ENCODE results near the gene PTH2. TPM values are rescaled to one million over a fixed set of nuclear protein-coding genes. Genes with fewer than 3 reads are reported as not detected.

The PTH2 gene
- total and polyA plus RNA-seq, 2 of the 8 experiments (the other 6 are each of a cell fraction or from before 2014, with no cell fraction given), result not detected

- no peak overlapping the region for H2AK5ac ChIP-seq (ENCODE audit: low read depth, low read length)
- no peak overlapping the region for H3K9ac ChIP-seq (replicated peaks in 1 of 4; ENCODE audit: extremely low read depth in 1 of 4, low read depth in 3 of 4, low read length in 3 of 4)
- H2BK120ac ChIP-seq (replicated peaks; ENCODE audit: low read depth, low read length), result no peak overlapping the region
- H3K36me3 ChIP-seq (ENCODE audit: control insufficient read depth in 2 of 4, insufficient read depth in 4 of 4, low read length in 3 of 4), result peaks cover 5 to 8% (median 6%) of the 10 kb centered on the region in 4 experiments; a peak in 6 of 8 replicates
- H3K18ac ChIP-seq (ENCODE audit: extremely low read depth, low read length), result peak overlapping the region; percentile 3; the same call in 1 of the 2 replicates
- H2BK15ac ChIP-seq (ENCODE audit: low read length), result no peak overlapping the region
- FAIRE-seq, result no peak
- no peak overlapping the region for H3K56ac ChIP-seq (replicated peaks; ENCODE audit: insufficient read length, low read depth, low read length)
- H3K27me3 ChIP-seq (replicated peaks in 1 of 4; ENCODE audit: control insufficient read depth in 3 of 4, extremely low read depth in 1 of 4, insufficient read depth in 3 of 4, low read length in 3 of 4), result peaks cover 21 to 41% (median 39%) of the 10 kb centered on the region in 4 experiments
- H3K4ac ChIP-seq (replicated peaks; ENCODE audit: insufficient read length, low read depth, low read length), result no peak overlapping the region
- peak overlapping the region; percentile 53 to 73 for H3K4me2 ChIP-seq (ENCODE audit: insufficient read depth in 1 of 2, low read depth in 2 of 2, low read length in 2 of 2)
- no peaks in the 10 kb centered on the region for H3K9me3 ChIP-seq (ENCODE audit: insufficient read depth in 2 of 2, low read depth in 1 of 2, low read length in 1 of 2)
- no peak overlapping the region for H2AFZ ChIP-seq (ENCODE audit: low read length)
- 0 out of 2 replicates have a peak overlapping the region, but pooled peaks have one; percentile 5 for H2BK12ac ChIP-seq (ENCODE audit: low read depth, low read length)
- no peak overlapping the region for H4K5ac ChIP-seq (ENCODE audit: insufficient read length, low read depth, low read length)
- peaks cover 0 to 5% (median 3%) of the 10 kb centered on the region in 4 experiments; a peak in 3 of 7 replicates for H3K4me1 ChIP-seq (replicated peaks in 1 of 4; ENCODE audit: control insufficient read depth in 3 of 4, insufficient read depth in 4 of 4, low read length in 3 of 4)
- no peak overlapping the region for H2BK20ac ChIP-seq (ENCODE audit: low read length)
- H4K91ac ChIP-seq (replicated peaks; ENCODE audit: insufficient read length, low read length), result no peak overlapping the region
- ChIA-PET CTCF (ENCODE audit: partially characterized antibody) (interaction anchor here (0.9 to 7.9 kb wide), 9 partner anchors 9 to 75 kb away, joined by 3 to 88 read pairs (median 7); partner anchors contain the start of genes GFY and PIH1D1), POLR2A (ENCODE audit: partially characterized antibody) (interaction anchor here (1.0 to 4.1 kb wide), 7 partner anchors 10 to 235 kb away, joined by 3 to 13 read pairs (median 3); partner anchors contain the start of genes ALDH16A1, PIH1D1 and PRMT1)
- no peaks in the 10 kb centered on the region for H3K79me1 ChIP-seq (ENCODE audit: low read depth, low read length)
- peaks cover 3% of the 10 kb centered on the region in 2 experiments for H4K20me1 ChIP-seq (replicated peaks in 1 of 2; ENCODE audit: control insufficient read depth in 1 of 2, insufficient read depth in 2 of 2, low read length in 2 of 2)
- 21% methylated on average over 14 of the region's 14 CpGs; no CpG with 5 or more reads in 1 of the 2 experiments for WGBS, 2 experiments (ENCODE audit: extremely low coverage in 1 of 2, insufficient coverage in 1 of 2, insufficient read length in 1 of 2, insufficient replicate concordance in 2 of 2, low coverage in 1 of 2, low lambda C conversion rate in 2 of 2, missing lambda C conversion rate in 1 of 2)
- TF ChIP-seq ASH2L (IDR thresholded peaks at IDR 0.05; ENCODE audit: low read length) (peak; percentile 43), RFX5 (IDR thresholded peaks at IDR 0.05; ENCODE audit: borderline replicate concordance, low read depth, low read length) (no peak), KDM4A (IDR thresholded peaks at IDR 0.05; ENCODE audit: low read depth, low read length, severe bottlenecking) (peak; percentile 43)
- H3K23ac ChIP-seq (ENCODE audit: insufficient read length), result no peak overlapping the region
- no peak overlapping the region for H4K8ac ChIP-seq (ENCODE audit: extremely low read depth, insufficient read depth, low read length)
- no peaks in the 10 kb centered on the region for H3K79me2 ChIP-seq (ENCODE audit: control insufficient read depth in 1 of 2, insufficient read depth in 2 of 2, low read length in 2 of 2)
- H3K14ac ChIP-seq (ENCODE audit: insufficient read length), result no peak overlapping the region
- H3K4me3 ChIP-seq (ENCODE audit: extremely low read depth in 1 of 4, insufficient read depth in 2 of 4, low read depth in 3 of 4, low read length in 4 of 4), result peak overlapping the region; percentile 36 to 57 (median 44); a peak in 6 of 8 replicates
- H3K23me2 ChIP-seq (ENCODE audit: low read depth, low read length), result peaks cover 18% of the 10 kb centered on the region; the same call in 1 of the 2 replicates
- DNase-seq (ENCODE audit: low read depth in 1 of 2, low spot score in 2 of 2), result no peak
- no peak overlapping the region for H2BK5ac ChIP-seq (ENCODE audit: low read depth, low read length)
- no peak overlapping the region for H3K27ac ChIP-seq (ENCODE audit: low read depth, low read length)
Measured at GRCh38 chr19:49441960-49442350, 18.7 kb upstream of the PTH2 start.
